Stimulated activated CD8-positive, alpha-beta memory T cell treated with anti-CD3 and anti-CD28 coated beads, Interleukin-7, amount 100 ng/mL, for 24 hours (primary cell): ENCODE data around the gene TFPI2.
"Not testable (repeated sequence)": the region's sequence is repeated elsewhere in the genome, so short reads cannot be mapped to it uniquely, and the experiment has no call there.

Source experiments
- DNase-seq: peaks from one replicate; pipeline ENCODE4 v3.0.0-alpha.2; 2020; ENCODE audit warnings: low read depth

The TFPI2 gene, protein sequence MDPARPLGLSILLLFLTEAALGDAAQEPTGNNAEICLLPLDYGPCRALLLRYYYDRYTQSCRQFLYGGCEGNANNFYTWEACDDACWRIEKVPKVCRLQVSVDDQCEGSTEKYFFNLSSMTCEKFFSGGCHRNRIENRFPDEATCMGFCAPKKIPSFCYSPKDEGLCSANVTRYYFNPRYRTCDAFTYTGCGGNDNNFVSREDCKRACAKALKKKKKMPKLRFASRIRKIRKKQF

GRCh38 chr7:93890464-93891068 lies at the start of gene TFPI2:
TFPI2 (minus strand) TSS chr7:93890753; CDS start chr7:93890678, 75 bp downstream.
- DNase-seq = no peak

DNA sequence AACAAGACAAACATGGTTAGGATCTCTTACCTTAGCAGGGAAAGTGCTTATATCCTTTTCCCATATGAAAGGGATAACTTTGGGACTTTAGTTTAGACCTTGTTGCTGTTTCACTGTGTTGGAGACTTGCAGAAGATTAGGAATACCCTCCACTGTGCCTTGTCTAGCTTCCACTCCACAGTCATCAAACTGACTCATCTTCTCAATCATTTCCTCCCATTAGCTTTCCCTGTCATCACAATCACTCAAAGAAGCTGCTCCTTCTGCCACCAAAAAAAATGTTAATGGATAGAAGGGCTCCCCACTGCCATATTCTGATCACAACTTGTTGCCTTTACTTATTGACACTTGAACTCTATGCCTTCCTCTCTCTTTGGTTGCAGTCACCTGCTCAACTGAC lies 47.7 kb upstream of the TFPI2 start:
- DNase-seq = no peak

DNA sequence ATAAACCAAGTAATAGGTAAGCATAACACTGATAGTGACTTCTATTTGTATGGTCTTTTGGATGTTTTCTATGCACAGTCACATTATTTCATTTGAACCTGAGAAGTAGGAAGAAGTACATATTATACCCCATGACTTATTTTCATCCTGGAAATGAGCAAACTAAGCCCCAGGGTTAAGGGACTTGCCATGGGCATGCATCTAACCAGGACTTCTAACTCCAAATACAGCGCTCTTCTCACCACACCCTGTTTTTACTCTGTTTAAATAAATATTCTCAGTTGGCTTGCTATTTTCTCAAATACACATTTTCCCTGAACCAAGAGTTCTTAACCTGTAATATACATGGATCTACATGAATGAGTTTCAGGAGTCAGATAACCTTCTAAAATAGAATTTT lies 47.3 kb upstream of the TFPI2 start:
- no peak for DNase-seq

- DNase-seq = no peak
Observed at GRCh38 chr7:93935102-93935501, 44.5 kb upstream of the TFPI2 start.

GRCh38 chr7:93933156-93933555 lies 42.6 kb upstream of the TFPI2 start:
- no peak for DNase-seq

DNA sequence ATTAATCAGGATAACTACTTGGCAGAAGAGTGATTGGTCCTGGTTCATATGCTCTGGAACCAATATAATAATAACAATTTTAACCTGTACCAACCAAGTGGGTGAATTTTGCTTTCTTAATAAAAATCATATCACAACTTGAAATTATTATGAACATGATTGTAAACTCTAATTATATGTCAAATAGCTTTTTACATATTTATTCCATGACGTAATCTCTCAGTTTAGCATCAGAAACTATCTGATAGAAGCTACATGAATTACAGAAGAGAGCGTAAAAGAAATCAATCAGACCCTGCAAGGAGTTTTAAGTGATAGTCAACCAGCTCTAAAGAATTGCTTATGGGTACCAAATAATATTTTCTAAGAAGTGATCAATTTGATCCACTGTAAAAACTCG lies 41.1 kb upstream of the TFPI2 start:
- no peak for DNase-seq

GRCh38 chr7:93927585-93927984 lies 37.0 kb upstream of the TFPI2 start:
- no peak for DNase-seq

- DNase-seq = no peak
Observed at GRCh38 chr7:93926800-93927199, 36.2 kb upstream of the TFPI2 start.

- DNase-seq = no peak
Observed at GRCh38 chr7:93923942-93924341, 33.4 kb upstream of the TFPI2 start.

DNA sequence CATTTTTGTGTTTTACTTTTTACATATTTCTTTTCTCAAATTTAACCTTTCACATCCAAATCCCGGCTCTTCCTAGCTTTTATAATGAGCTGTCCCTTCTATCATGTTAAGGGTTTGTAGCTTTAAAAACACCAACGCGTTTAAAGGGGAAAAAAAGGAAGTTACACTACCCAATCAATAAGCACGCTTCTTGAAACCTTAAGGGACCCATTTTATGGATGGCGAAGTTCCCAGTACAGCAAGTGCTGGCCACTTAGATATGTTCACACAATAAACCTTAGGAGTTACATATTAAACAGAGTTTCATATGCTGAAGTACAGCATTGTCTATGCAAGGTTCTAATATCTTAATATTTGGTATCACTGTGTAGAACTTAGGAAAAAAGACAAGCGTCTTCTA lies 32.7 kb upstream of the TFPI2 start:
- DNase-seq = no peak

- peak; percentile 5 for DNase-seq
Observed at GRCh38 chr7:93921607-93922566, 31.3 kb upstream of the TFPI2 start, which contains the start of gene GNG11. GNG11 (plus strand) TSS chr7:93921735; CDS start chr7:93922138, 403 bp downstream.

DNA sequence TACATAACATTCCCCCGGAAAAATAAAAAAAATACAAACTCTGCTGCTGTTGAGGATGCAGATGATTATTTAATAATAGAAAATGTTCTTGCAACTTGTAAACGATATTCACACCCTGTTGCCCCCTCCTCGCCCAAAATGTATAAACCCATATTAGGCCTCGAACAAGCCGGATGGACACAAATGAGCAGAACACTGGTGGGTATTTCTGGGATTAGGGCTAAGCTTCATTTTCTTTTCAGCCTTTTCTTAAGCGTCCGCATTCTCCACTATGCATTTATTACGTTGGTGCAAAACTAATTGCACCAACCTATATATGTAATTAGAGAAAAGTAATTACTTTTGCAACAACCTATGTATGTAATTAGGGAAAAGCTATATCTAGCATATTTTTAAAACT lies 30.6 kb upstream of the TFPI2 start:
- DNase-seq = no peak

- no peak for DNase-seq
Observed at GRCh38 chr7:93920496-93921182, 30.1 kb upstream of the TFPI2 start.

DNA sequence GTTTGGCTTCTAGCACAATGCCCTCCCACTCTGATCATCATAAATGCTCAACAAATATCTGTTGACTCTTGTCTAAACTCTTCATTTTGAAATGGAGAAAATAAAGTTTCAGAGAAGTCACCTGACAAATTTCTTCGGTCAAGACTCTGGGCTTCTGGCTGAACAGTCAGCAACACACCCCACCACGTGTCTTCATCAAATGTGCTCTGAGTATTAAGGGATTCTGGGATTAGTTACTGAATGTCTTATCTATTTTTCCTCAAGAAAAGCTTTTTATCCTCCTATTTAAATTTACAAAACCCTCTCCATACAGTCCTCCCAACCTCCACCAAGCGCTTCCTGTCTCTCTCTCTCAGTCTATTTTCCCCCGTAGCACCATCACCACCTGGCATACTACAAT lies 25.8 kb upstream of the TFPI2 start:
- DNase-seq = not testable (repeated sequence)

- DNase-seq = not testable (repeated sequence)
Observed at GRCh38 chr7:93915888-93916287, 25.3 kb upstream of the TFPI2 start.

DNA sequence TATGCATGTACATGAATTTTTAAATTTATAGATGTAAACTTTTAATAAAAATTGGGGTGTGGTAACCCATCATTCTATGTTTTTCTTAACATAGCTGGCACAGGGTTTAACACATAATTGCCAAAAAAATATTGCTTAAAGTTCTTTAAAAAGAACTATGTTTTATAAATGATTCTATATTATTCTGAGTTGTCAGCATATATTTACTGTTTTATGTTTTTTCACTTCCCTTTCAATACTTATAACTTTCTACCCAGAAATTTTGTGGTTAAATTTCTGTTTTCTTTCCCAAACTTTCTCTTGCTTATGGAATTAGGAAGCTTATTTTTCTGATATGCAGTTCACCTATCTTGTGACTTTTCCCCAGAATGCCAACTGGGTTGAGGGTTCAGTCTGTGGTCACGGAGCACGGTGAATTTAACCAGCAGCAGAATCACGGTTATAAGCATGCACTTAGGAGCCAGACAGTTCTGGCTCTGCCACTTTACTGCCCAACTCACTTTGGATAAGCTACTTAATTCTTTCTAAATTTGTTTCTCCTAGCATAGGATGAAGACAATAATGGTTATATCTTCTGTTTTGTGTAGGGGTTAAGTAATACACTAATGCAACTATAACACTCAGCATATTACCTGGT lies 24.8 kb upstream of the TFPI2 start:
- DNase-seq = not testable (repeated sequence)

- DNase-seq = no peak
Observed at GRCh38 chr7:93914581-93915066, 24.1 kb upstream of the TFPI2 start.

GRCh38 chr7:93913197-93913596 lies 22.6 kb upstream of the TFPI2 start:
- no peak for DNase-seq

GRCh38 chr7:93911661-93912060 lies 21.1 kb upstream of the TFPI2 start:
- DNase-seq = not testable (repeated sequence)

DNA sequence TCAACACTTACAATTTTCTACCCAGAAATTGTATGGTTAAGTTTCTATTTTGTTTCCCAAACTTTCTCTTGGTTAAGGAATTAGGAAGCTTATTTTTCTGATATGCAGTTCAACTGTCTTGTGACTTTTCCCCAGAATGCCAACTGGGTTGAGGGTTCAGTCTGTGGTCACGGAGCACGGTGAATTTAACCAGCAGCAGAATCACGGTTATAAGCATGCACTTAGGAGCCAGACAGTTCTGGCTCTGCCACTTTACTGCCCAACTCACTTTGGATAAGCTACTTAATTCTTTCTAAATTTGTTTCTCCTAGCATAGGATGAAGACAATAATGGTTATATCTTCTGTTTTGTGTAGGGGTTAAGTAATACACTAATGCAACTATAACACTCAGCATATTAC lies 20.7 kb upstream of the TFPI2 start:
- DNase-seq = not testable (repeated sequence)
